8988T (cell line): ENCODE measurements around the gene ACKR3.

Source experiments
- DNase-seq: peaks from one replicate; pipeline ENCODE4 v3.0.0; 2011

Gene ACKR3

GRCh38 chr2:236550290-236550689, 19.3 kb upstream of the ACKR3 start:
- DNase-seq, result no peak

DNA sequence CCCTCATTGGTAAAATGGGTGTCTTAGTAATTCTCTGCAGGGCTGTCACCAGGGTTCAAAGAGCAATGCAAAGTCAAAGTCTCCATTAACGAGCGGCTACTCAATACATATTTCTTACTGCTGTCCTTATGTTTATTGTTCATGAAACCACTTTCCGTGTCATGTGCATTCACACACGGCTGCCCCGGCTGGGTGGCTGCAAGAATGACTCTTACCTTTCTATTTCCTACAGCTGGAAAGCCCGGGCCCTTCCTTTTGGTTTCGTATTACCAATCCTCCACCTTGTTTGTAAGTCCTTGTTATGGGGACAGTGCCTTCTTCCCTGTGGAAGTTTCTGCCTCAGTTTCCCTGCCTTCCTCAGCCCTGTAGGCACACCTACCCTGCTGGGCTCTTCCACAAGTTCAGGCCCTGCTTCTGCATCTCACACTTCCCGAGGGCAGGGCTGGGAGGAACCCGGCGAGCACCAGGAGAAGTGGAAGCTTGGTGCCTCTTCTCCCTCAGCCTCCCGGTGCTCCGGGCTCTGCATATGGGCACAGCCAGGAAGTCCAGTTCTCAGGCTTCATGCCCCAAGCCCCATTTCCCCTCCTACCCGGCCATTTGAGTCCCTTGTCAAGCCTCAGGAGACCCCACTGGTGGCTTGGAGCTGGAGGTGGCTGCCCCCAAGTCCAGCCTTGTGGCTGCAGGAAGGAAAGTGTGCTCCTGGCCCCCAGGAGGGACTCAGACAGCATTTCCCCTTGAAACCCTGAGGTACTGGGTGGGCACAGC, 18.7 kb upstream of the ACKR3 start:
- DNase-seq, result no peak

- DNase-seq, result no peak
Observed at GRCh38 chr2:236551471-236552211, 18.0 kb upstream of the ACKR3 start.

GRCh38 chr2:236552212-236552542, 17.4 kb upstream of the ACKR3 start:
- DNase-seq, result no peak

GRCh38 chr2:236552581-236553363, 16.9 kb upstream of the ACKR3 start:
- DNase-seq, result no peak

DNA sequence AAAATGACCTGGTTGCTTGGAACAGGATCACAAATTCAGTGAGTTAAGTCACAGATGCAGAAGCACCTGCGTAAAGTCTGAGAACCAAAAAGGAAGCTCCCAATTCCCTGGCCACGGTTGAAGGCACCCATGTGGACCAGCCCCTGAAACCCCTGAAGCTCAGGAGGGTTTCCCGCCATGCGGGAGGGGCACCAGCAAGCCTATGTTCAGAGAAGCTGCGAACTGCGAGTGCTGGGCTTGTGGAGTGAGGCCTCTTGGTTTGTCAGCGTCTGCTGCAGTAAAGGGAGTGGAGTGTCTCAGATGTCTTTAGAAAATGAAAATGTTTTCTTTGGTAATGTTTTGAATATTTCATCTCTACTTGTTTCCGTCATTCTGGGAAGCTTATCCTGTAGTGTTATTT, 16.1 kb upstream of the ACKR3 start:
- DNase-seq, result no peak

DNA sequence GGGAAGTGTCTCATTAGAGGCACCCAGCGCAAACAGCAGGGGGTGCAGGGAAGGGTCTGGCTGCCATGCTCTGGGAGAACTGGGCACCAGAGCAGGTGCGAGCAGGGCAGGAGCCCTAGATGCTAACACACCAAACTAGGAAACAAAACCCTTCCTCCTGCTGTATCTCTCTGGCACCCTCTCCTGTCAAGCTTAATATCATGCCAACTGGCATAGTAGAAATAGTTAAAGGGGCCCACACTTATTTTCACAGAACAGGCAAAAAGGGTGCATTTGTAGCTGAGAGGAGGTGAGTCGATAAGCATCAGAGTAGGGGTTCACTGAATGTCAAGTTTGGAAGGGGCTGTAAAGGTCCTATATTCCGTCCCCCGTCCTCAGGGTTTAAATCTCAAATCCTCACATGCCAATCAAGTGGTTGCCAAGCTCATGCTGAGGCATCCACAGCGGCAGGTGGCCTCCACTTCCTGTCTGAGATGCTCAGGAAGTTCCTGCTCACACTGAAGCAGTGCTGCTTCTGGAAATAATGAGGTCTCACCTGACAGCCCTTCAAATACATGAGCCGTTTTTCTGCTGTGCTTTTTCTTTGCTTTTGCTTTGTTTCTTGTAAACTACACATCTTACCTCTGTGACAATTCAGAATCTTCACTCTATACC, 14.9 kb upstream of the ACKR3 start:
- DNase-seq, result no peak

DNA sequence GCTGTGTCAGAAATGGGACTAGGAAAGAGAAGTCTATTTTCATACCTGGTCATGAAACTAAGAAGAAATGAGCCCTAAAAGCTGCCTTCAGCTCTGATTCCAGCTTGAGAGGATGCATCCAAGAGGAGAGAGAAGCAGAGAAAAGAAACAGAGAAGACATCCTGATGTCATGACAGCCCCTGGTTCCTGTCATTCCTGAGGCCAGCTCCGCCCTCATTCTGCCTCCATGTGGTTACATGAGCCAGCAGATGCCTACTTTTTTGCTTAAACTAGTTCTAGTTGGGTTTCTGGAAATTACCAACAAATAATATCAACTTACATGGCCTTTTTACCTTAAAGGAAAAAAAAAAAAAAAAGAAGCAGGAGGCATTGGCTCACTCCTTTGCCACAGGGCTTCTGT, 14.1 kb upstream of the ACKR3 start:
- DNase-seq, result no peak

- DNase-seq, result no peak
Observed at GRCh38 chr2:236557306-236558030, 12.2 kb upstream of the ACKR3 start.

- no peak for DNase-seq
Observed at GRCh38 chr2:236558036-236558435, 11.6 kb upstream of the ACKR3 start.

- DNase-seq, result no peak
Observed at GRCh38 chr2:236558993-236559978, 10.3 kb upstream of the ACKR3 start.

DNA sequence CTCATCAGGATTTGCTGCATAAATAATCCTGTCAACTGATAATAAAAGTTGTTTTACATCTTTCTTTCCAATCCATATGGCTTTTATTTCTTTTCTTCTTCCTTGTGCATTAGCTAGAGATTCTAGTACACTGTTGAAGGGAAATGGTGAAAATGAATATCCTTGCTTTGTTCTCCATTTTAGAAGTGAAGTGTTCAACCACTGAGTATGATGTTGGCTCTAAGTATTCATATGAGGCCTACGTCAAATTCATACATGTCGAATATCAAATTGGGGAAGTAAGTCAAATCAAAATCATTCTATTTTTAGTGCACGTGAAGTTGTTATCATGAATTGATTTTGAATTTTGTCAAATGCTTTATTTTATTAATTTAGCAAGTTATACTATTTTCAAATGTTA, 7.8 kb upstream of the ACKR3 start:
- DNase-seq, result no peak

DNA sequence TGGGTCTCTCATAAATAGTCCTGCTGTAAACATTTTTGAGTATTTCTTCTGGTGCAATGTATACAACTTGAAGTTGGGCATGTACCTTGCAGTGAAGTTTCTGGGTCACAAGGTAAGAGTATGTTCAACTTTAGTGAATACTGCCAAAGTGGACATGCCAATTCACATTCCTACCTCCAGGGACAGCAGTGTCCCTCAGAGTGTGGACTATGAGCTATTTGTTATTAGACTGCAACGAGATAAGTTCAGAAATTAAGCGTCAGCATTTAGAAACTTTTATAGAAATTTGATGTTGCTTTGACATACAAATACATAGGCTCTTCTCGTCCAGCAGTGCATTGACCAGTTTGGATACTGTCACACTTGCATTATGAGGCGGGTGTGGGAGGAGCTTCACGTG, 7.2 kb upstream of the ACKR3 start:
- no peak for DNase-seq

- no peak for DNase-seq
Observed at GRCh38 chr2:236563953-236564352, 5.7 kb upstream of the ACKR3 start.

- no peak for DNase-seq
Observed at GRCh38 chr2:236565212-236565611, 4.4 kb upstream of the ACKR3 start.

DNA sequence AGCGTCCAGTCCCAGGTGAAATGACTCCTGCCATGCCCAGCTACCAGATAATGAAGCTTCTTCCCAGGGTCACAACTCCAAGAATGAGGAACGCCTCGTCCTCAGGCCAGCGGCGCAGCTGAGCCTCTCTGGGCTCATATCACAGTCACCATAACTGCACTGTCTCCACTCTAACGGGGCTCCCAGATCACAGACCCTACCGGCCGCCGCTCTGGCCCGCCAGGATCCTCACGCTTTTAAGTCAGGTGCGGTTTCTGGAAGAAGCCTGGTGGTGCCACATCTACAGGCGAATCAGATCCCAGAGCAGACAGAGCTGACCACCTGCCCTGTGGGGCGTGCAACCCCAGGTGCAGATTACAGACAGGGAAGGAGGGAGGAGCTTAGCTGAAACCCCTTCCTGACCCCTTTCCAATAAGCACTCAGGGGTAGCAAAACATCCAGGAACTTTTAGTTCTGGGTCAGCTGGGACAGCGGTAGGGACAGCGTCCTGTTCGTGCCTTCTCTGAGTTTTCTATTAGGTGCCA, 3.7 kb upstream of the ACKR3 start:
- no peak for DNase-seq

- DNase-seq, result no peak
Observed at GRCh38 chr2:236566596-236566995, 3.0 kb upstream of the ACKR3 start.

DNA sequence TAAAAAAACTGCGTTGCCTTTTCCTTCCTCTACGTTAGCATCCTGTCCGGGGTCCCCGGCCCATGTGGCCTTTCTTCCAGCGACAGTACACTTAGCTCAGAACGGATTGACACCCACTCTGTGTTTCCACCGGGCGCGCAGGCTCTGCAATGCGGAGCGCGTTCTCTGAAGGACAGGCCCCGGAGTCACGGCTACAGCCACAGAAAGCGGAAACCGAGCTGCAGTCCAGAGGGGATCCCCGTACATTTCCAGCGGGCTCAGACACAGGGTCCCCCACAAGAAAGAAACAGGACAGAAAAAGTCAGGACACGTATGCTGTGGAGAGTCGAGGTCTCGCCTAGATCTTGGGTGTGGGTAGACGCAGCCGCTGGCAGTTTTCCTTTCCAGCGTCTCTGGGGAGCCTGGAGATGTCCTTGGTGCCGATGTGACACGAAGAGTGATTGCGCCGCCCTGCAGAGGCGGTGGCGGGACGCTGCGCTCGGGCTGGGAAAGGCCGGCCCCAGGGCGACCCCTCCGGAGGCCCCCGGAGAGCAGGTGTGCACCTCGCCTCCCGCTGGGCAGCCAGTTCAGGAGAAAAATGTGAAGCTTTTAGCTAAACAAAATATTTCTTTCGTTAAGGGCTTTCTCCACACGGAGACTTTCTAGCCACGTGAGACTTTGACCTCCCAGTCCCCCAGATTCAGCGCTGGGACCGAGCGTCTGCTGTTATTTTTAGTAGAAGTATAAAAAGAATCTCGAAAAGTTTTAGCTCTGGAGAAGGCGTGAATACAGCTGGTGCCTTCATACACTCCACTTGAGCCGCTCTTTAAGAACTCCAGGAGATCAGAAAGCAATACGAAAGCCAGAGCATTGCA, 1.3 kb upstream of the ACKR3 start:
- peak; percentile 28 for DNase-seq

- no peak for DNase-seq
Observed at GRCh38 chr2:236568922-236569572, 578 bp upstream of the ACKR3 start.
